ENCODE data around the gene OLFML2A.

GRCh38 chr9:124741662-124742061 is 35.3 kb upstream of the OLFML2A start:
- TF ChIP-seq CTCF (IDR thresholded peaks at IDR 0.05) (no peak), POLR2A (IDR thresholded peaks at IDR 0.05) (no peak), EP300 (IDR thresholded peaks at IDR 0.05) (no peak)
